ENCODE data around the gene LRRN2.

DNA sequence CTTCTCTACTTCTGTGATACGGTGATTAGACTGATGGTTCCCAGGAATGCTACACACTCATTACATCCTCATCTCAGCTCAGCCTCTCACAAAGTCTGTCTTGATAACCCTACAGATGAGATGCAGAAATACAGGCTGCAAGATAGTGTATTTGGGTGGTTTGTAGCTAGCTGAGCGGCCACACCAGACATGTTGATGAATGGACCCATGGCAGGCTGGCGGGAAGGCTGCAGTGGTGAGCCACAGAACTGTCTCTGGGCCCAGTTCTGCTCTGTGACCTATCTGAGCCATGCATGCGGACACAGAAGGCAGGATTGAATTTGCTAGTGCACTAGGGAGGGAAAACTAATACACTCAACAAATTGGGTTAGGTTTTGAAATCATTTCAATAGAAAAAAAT, 71.9 kb downstream of the LRRN2 start:
- TF ChIP-seq, protein P1, sequence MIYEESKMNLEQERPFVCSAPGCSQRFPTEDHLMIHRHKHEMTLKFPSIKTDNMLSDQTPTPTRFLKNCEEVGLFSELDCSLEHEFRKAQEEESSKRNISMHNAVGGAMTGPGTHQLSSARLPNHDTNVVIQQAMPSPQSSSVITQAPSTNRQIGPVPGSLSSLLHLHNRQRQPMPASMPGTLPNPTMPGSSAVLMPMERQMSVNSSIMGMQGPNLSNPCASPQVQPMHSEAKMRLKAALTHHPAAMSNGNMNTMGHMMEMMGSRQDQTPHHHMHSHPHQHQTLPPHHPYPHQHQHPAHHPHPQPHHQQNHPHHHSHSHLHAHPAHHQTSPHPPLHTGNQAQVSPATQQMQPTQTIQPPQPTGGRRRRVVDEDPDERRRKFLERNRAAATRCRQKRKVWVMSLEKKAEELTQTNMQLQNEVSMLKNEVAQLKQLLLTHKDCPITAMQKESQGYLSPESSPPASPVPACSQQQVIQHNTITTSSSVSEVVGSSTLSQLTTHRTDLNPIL (CRISPR knock-in tag; IDR thresholded peaks at IDR 0.05; ENCODE audit: low read depth), result no peak
- TF ChIP-seq, protein P2, sequence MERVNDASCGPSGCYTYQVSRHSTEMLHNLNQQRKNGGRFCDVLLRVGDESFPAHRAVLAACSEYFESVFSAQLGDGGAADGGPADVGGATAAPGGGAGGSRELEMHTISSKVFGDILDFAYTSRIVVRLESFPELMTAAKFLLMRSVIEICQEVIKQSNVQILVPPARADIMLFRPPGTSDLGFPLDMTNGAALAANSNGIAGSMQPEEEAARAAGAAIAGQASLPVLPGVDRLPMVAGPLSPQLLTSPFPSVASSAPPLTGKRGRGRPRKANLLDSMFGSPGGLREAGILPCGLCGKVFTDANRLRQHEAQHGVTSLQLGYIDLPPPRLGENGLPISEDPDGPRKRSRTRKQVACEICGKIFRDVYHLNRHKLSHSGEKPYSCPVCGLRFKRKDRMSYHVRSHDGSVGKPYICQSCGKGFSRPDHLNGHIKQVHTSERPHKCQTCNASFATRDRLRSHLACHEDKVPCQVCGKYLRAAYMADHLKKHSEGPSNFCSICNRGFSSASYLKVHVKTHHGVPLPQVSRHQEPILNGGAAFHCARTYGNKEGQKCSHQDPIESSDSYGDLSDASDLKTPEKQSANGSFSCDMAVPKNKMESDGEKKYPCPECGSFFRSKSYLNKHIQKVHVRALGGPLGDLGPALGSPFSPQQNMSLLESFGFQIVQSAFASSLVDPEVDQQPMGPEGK (CRISPR knock-in tag; IDR thresholded peaks at IDR 0.05; ENCODE audit: borderline replicate concordance), result no peak
- TF ChIP-seq ZFP30 (CRISPR knock-in tag; IDR thresholded peaks at IDR 0.05) (no peak), ZC3H10 (CRISPR knock-in tag; IDR thresholded peaks at IDR 0.05) (no peak), ZFP3 (CRISPR knock-in tag; IDR thresholded peaks at IDR 0.05) (no peak), TCF4 (CRISPR knock-in tag; IDR thresholded peaks at IDR 0.05; ENCODE audit: borderline replicate concordance) (no peak), RARB (CRISPR knock-in tag; IDR thresholded peaks at IDR 0.05) (no peak), BACH2 (CRISPR knock-in tag; IDR thresholded peaks at IDR 0.05; ENCODE audit: borderline replicate concordance) (no peak), ARNTL (CRISPR knock-in tag; IDR thresholded peaks at IDR 0.05; ENCODE audit: borderline replicate concordance, low read depth) (no peak), ESRRG (CRISPR knock-in tag; IDR thresholded peaks at IDR 0.05) (no peak)
- TF ChIP-seq, protein P3, sequence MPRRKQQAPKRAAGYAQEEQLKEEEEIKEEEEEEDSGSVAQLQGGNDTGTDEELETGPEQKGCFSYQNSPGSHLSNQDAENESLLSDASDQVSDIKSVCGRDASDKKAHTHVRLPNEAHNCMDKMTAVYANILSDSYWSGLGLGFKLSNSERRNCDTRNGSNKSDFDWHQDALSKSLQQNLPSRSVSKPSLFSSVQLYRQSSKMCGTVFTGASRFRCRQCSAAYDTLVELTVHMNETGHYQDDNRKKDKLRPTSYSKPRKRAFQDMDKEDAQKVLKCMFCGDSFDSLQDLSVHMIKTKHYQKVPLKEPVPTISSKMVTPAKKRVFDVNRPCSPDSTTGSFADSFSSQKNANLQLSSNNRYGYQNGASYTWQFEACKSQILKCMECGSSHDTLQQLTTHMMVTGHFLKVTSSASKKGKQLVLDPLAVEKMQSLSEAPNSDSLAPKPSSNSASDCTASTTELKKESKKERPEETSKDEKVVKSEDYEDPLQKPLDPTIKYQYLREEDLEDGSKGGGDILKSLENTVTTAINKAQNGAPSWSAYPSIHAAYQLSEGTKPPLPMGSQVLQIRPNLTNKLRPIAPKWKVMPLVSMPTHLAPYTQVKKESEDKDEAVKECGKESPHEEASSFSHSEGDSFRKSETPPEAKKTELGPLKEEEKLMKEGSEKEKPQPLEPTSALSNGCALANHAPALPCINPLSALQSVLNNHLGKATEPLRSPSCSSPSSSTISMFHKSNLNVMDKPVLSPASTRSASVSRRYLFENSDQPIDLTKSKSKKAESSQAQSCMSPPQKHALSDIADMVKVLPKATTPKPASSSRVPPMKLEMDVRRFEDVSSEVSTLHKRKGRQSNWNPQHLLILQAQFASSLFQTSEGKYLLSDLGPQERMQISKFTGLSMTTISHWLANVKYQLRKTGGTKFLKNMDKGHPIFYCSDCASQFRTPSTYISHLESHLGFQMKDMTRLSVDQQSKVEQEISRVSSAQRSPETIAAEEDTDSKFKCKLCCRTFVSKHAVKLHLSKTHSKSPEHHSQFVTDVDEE (CRISPR knock-in tag; IDR thresholded peaks at IDR 0.05), result no peak
- TF ChIP-seq, protein P4, sequence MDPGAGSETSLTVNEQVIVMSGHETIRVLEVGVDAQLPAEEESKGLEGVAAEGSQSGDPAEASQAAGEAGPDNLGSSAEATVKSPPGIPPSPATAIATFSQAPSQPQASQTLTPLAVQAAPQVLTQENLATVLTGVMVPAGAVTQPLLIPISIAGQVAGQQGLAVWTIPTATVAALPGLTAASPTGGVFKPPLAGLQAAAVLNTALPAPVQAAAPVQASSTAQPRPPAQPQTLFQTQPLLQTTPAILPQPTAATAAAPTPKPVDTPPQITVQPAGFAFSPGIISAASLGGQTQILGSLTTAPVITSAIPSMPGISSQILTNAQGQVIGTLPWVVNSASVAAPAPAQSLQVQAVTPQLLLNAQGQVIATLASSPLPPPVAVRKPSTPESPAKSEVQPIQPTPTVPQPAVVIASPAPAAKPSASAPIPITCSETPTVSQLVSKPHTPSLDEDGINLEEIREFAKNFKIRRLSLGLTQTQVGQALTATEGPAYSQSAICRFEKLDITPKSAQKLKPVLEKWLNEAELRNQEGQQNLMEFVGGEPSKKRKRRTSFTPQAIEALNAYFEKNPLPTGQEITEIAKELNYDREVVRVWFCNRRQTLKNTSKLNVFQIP (CRISPR knock-in tag; IDR thresholded peaks at IDR 0.05; ENCODE audit: borderline replicate concordance, low read depth), result no peak

Data from SK-N-SH treated with all-trans-retinoic acid at 6 μM for 48 hours (cell line).